Activated T-cell treated with anti-CD3 and anti-CD28 coated beads, Interleukin-2, amount 50 U/mL, for 4 hours (primary cell): Measurements from ENCODE around the gene GDAP1L1. TPM values are rescaled to one million over a fixed set of nuclear protein-coding genes. Genes with fewer than 3 reads are reported as not detected.
"Not testable (repeated sequence)": the region's sequence is repeated elsewhere in the genome, so short reads cannot be mapped to it uniquely, and the experiment has no call there.

Source experiments
- ATAC-seq, 2 donors: fragments of 200-7000 bp; cut with Tn5 transposase; one replicate each; pipeline ENCODE4 v1.10.0; 2021
- DNase-seq: peaks from one replicate; pipeline ENCODE4 v3.0.0-alpha.2; 2020
- H3K27me3 Mint-ChIP-seq: one replicate; pipeline ENCODE4 v1.8.0; 2021; ENCODE audit warnings: low read depth, mixed read lengths
- H3K36me3 Mint-ChIP-seq: one replicate; pipeline ENCODE4 v1.8.0; 2022; ENCODE audit warnings: mixed read lengths; ENCODE audit not compliant: insufficient read depth
- H3K4me1 Mint-ChIP-seq: one replicate; pipeline ENCODE4 v1.8.0; 2021; ENCODE audit warnings: low read depth, mixed read lengths
- H3K4me3 Mint-ChIP-seq: one replicate; pipeline ENCODE4 v1.8.0; 2021; ENCODE audit warnings: mild to moderate bottlenecking, moderate library complexity, mixed read lengths
- H3K9me3 Mint-ChIP-seq: one replicate; pipeline ENCODE4 v1.8.0; 2021; ENCODE audit warnings: mixed read lengths
- total RNA-seq, 3 donors: library from RNA; stranded (reverse); gene quantifications; one replicate each; pipeline ENCODE4 v1.2.1, GENCODE V29; 2021

Gene GDAP1L1
- total RNA-seq, 3 donors from 2014 or later = not detected

DNA sequence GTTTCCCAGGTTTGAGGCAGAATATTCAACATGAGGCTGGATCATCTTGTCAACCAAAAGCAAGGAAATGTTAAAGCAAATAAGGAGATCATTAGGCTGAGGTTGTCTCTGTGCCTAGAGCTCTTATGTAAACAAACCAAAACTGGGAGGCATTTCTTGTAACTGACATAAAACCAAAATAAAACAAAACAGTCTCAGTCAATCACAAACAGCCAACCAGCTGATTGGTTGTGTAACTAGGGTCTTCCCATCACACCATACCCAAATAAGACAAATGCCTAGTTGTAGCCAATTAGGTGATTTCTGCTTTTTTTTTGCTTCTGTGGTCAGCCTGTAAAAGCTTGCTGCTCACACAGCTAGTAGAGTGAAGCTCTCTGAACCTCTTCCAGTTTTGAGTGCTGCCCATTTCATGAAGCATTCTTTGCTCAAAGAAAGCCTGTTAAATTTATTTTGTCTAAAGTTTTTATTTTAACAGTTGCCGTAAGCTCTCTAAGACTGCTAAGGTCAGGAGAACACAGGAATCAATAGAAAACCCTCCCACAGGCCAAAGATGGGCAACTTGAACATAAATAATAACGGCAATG is 72.8 kb downstream of the GDAP1L1 start:
- DNase-seq (no peak), ATAC-seq (no peak)
- H3K36me3 Mint-ChIP-seq = no peaks in the 10 kb centered on the region
- H3K9me3 Mint-ChIP-seq = no peaks in the 10 kb centered on the region
- H3K27me3 Mint-ChIP-seq = peaks cover 10% of the 10 kb centered on the region
- H3K4me3 Mint-ChIP-seq = no peak overlapping the region
- no peaks in the 10 kb centered on the region for H3K4me1 Mint-ChIP-seq

DNA sequence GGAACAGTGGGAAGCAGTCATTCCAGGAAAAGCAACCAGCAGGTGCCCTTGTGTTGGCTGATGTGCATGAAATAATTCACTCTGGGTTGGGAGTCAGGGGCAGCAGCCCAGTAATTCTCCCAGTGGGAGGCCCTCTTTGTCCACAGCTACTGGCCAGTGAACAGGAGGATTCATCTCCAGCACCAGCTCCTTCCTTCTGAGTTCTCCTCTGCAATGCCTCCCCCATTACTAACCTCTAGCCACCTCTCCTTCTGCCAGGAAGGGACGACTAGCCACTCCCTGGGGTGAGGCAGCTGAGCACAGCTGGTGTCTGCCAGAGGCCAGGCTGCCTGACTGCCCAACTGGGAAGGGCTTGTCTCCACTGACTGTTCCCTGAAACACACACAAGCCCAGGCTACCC is 77.2 kb downstream of the GDAP1L1 start:
- Mint-ChIP-seq H3K4me1 (no peaks in the 10 kb centered on the region), H3K4me3 (no peak overlapping the region), H3K9me3 (no peaks in the 10 kb centered on the region), H3K36me3 (no peaks in the 10 kb centered on the region), H3K27me3 (peaks cover 9% of the 10 kb centered on the region)
- ATAC-seq (no peak), DNase-seq (no peak)

DNA sequence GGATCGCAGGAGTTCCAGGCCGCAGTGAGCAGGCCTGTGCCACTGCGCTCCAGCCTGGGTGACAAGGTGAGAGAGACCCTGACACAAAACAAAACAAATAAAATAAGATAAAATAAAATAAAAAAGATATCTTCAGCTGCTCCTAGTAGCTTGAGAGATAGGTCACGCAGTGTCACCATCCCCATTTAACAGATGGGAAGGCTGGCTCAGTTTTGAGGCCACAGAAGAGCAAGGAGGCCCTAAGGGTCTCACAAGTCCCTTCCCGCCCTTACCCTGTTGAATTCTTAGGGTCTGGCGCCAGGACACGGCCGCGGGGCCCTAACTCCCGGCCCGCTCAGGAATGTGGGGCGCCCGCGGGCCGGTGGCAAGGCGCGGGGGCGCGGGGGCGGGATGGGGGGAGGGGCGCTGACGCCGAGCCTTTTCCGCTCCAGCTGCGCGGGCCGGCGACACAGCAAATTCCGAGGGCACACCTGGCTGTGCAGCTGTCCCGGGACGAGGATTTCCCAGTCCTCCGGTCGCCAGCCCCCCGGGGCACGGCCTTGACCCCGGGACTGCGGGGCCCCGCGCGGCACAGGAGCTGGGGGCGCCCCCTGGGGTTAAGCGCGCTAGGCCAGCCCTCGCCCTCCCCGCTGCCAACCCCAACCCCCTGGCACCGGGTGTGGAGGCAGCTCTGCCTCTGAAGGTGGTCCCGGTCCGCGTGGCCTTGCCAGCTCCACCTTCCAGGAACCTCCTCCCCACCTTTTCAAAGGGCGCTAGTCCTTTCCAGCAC is 79.5 kb downstream of the GDAP1L1 start:
- Mint-ChIP-seq H3K27me3 (peaks cover 13% of the 10 kb centered on the region), H3K4me1 (no peaks in the 10 kb centered on the region), H3K36me3 (no peaks in the 10 kb centered on the region), H3K9me3 (no peaks in the 10 kb centered on the region), H3K4me3 (peak overlapping the region; percentile 40)
- peak; percentile 39 for DNase-seq
- peak; percentile 73 to 78 for ATAC-seq

DNA sequence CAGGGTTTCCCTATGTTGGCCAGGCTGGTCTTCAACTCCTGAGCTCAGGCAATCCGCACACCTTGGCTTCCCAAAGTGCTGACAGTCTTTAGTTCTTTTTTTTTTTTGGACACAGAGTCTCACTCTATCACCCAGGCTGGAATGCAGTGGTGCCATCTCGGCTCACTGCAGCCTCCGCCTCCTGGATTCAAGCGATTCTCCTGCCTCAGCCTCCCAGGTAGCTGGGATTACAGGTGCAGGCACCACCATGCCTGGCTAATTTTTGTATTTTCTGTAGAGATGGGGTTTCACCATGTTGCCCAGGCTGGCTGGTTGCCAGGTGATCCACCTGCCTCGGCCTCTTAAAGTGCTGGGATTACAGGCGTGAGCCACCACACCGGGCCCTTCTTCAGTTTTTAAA is 80.6 kb downstream of the GDAP1L1 start:
- not testable (repeated sequence) for ATAC-seq, H3K36me3 Mint-ChIP-seq, H3K9me3 Mint-ChIP-seq, H3K4me3 Mint-ChIP-seq, DNase-seq, H3K4me1 Mint-ChIP-seq
- H3K27me3 Mint-ChIP-seq = peaks cover 14% of the 10 kb centered on the region

DNA sequence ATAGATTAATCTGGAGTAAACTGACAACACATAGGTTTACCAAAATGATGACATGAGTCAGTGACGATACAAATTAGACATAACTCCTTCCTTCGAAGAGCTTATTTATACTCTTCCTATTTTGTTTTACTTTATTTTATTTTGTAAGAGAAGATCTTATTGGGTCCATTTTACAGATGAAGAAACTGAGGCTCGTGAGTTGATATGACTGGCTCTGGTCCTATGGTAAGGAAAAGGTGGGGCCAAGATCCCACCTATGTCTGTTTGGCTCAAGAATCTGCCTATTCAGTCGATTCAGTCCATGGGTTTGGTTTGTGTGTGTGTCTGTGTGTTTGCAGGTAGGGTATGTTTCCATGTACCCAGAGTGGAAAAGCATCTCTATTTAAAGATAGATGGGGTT is 81.3 kb downstream of the GDAP1L1 start:
- no peak for DNase-seq
- Mint-ChIP-seq H3K27me3 (peaks cover 14% of the 10 kb centered on the region), H3K9me3 (no peaks in the 10 kb centered on the region), H3K4me3 (no peak overlapping the region), H3K4me1 (no peaks in the 10 kb centered on the region), H3K36me3 (no peaks in the 10 kb centered on the region)
- ATAC-seq = no peak

Other genes starting within 250 kb of the GDAP1L1 start
- not detected for gene JPH2, start 60.1 kb upstream of the GDAP1L1 start, total RNA-seq
- 10 to 100 TPM; 17.9 to 19.7 (median 19.2) TPM for gene OSER1, start 36.5 kb upstream of the GDAP1L1 start, total RNA-seq
- gene FITM2, start 63.9 kb downstream of the GDAP1L1 start, total RNA-seq = 1 to 10 TPM; 1.7 to 2.1 (median 1.8) TPM
- gene R3HDML, start 89.7 kb downstream of the GDAP1L1 start, total RNA-seq = not detected
- gene HNF4A, start 108.4 kb downstream of the GDAP1L1 start, total RNA-seq = under 1 TPM; 0.11 to 0.27 (median 0.18) TPM
- 10 to 100 TPM; 24.3 to 25.3 (median 25.3) TPM for gene TTPAL, start 228.6 kb downstream of the GDAP1L1 start, total RNA-seq